D721Med (cell line): Measurements from ENCODE around the gene PCF11.
"Not testable (repeated sequence)": the region's sequence is repeated elsewhere in the genome, so short reads cannot be mapped to it uniquely, and the experiment has no call there.

Experiments
- DNase-seq: peaks from one replicate; pipeline ENCODE4 v3.0.0; 2011; ENCODE audit warnings: low spot score; ENCODE audit not compliant: insufficient read length
- FAIRE-seq: peaks from 2 replicates; lab custom pipeline; 2011; peaks lifted over from hg19 to GRCh38; lab: Jason Lieb, UNC
- TF ChIP-seq, protein P1 (sequence below): IDR thresholded peaks from 2 replicates; pipeline ENCODE4 v1.5.1; 2012; ENCODE audit warnings: mild to moderate bottlenecking, control low read depth; ENCODE audit not compliant: insufficient read depth; ENCODE audit errors: missing control alignments

Gene PCF11

DNA sequence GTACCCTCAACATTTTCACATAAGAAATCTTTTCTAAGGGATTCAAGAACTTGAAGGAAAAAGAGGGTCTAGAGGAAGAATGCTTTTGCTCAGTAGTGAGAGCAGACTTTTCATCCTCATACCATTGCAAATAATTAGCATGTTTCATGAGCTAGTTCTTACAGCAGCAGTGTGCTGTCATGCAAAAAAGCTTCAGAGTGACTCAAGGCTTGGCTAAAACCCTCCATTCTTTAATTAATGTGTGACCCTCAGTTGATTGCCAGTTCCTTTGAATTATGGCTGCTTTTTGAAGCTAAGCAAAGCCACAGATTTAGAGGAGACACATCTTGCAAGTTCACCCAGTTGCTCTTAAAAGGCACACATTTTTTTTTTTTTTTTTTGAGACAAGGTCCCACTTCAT is 36.6 kb upstream of the PCF11 start:
- FAIRE-seq: no peak
- DNase-seq: no peak
- TF ChIP-seq, protein P1, sequence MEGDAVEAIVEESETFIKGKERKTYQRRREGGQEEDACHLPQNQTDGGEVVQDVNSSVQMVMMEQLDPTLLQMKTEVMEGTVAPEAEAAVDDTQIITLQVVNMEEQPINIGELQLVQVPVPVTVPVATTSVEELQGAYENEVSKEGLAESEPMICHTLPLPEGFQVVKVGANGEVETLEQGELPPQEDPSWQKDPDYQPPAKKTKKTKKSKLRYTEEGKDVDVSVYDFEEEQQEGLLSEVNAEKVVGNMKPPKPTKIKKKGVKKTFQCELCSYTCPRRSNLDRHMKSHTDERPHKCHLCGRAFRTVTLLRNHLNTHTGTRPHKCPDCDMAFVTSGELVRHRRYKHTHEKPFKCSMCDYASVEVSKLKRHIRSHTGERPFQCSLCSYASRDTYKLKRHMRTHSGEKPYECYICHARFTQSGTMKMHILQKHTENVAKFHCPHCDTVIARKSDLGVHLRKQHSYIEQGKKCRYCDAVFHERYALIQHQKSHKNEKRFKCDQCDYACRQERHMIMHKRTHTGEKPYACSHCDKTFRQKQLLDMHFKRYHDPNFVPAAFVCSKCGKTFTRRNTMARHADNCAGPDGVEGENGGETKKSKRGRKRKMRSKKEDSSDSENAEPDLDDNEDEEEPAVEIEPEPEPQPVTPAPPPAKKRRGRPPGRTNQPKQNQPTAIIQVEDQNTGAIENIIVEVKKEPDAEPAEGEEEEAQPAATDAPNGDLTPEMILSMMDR: no peak

DNA sequence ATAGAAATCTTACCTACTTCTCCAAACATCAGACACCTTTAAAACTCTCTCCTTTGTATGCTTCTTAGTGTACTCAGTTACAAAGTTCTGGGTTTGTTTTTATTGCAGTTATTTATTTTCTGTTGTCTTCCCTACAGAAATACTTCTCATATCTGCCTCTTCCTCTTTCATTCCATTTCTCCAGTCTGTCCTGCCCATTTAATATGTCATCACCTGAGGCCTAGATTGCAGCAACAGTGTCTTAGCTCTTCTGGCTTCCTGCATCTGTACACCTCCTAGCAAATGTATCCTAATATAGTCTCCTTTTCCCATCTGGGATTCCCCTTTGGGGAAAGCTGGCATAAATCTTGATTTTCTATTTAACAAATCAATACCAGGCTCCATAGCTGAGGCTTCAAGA is 34.9 kb upstream of the PCF11 start:
- FAIRE-seq (no peak), DNase-seq (no peak)
- TF ChIP-seq, protein P1: no peak

DNA sequence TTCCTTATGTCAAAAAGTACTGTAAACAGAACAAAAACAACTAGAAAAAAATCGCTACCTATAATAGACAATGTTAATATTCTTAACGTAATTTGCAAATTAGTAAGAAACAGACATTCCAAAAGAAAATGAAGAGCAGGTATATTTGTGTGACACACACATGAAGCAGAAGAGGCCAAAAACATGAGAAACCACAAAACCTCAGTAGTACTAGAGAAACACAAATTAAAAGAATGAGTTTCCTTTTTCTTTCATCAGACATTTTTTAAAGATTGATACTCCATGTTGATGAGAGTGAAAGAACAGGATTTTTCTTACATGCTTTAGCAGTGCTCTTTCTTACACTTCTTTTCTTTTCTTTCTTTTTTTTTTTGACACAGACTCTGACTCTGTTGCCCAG is 34.2 kb upstream of the PCF11 start:
- DNase-seq (no peak), FAIRE-seq (no peak)
- TF ChIP-seq, protein P1: no peak

DNA sequence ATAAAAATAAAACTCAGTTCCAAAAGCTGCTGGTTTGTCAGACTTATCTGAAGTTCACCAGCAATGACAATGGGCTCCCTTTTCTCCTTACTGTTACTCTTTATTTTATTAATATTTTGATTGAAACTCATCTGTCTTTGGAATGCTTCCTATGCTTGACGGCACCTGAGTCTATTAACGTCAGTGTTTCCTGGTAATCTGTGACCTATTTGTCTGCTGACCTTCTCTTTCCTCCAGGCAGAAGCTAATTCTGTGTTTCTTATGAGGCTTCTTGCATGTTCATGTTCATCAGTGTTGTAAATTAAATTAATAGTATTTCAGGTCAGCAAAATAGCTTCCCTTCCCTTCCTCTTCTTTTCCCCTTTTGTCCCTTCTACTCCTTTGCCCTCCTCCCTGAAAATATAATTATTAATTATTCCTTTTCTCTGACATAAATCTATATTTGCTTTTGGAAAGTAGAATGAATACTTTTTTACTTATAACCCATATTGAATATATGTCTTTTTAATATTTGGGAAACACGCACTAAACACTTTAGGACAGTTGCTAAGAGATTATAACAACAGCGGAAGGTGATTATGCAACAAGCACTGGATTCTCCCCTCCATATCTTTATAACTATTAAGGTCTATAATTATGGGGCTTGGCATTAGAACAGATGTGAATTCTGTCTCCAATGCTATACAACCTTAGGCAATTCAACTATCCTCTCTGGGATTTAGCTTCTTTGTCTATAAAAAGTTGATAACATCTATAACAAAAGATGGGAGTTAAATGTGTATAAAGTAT is 32.1 kb upstream of the PCF11 start:
- TF ChIP-seq, protein P1: no peak
- DNase-seq: no peak
- FAIRE-seq: no peak

DNA sequence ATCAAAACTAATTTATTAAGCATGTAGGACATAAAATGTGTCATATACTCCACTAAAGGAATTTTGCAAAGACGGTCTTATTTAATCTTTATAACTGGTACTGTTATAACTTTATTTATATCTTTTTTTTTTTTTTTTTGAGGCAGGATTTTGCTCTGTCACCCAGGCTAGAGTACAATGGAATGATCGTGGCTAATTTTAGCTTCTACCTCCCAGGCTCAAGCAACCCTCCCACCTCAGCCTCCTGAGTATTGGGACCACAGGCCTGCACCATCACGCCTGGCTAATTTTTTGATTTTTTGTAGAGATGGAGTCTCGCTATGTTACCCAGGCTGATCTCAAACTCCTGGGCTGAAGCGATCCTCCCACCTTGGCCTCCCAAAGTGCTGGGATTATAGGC is 31.4 kb upstream of the PCF11 start:
- FAIRE-seq (no peak), DNase-seq (no peak)
- TF ChIP-seq, protein P1: no peak

DNA sequence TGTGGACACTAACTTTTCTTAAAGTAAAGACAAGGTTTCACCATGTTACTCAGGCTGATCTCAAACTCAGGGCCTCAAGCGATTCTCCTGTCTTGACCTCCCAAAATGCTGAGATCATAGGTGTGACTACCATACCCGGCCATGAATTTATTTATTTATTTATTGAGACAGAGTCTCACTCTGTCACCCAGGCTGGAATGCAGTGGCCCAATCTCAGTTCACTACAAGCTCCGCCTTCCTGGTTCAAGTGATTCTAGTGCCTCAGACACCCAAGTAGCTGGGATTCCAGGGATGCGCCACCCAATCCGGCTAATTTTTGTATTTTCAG is 29.7 kb upstream of the PCF11 start:
- TF ChIP-seq, protein P1: no peak
- no peak for DNase-seq
- no peak for FAIRE-seq

DNA sequence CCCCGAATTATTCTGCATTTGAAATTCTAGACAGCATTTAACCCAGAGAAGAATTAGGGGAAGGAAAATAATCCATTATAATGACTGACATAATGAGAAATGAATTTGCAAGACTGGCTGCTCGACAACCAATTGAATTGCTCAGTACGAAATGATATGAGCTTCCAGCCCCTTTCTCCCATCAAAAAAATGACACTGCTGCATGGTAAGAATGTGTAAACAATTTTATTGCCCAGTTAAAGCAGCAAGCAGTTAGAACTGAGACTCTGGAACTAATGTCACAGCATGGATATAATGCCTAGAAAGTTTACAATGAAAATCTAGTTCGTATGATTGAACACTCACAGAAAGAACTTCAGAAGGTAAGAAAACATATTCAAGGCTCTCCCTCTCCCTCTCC is 24.7 kb upstream of the PCF11 start:
- FAIRE-seq (no peak), DNase-seq (no peak)
- TF ChIP-seq, protein P1: no peak

DNA sequence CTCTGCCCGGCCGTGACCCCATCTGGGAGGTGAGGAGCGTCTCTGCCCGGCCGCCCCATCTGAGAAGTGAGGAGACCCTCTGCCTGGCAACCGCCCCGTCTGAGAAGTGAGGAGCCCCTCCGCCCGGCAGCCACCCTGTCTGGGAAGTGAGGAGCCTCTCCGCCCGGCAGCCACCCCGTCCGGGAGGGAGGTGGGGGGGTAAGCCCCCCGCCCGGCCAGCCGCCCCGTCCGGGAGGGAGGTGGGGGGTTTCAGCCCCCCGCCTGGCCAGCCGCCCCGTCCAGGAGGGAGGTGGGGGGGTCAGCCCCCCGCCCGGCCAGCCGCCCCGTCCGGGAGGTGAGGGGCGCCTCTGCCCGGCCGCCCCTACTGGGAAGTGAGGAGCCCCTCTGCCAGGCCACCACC is 23.7 kb upstream of the PCF11 start:
- not testable (repeated sequence) for FAIRE-seq, DNase-seq
